SK-N-MC (cell line): ENCODE data around the gene MSTN.

Experiments
- EZH2 ChIP-seq: fragments of 200-600 bp; sonication (generic); IDR thresholded peaks from one replicate; pipeline ENCODE4 v1.6.1; 2017; ENCODE audit warnings: antibody characterized with exemption
- POLR2AphosphoS5 ChIP-seq: IDR thresholded peaks from 2 replicates; pipeline ENCODE4 v1.6.1; 2012; ENCODE audit warnings: mild to moderate bottlenecking, low read depth, low read length, borderline replicate concordance

DNA sequence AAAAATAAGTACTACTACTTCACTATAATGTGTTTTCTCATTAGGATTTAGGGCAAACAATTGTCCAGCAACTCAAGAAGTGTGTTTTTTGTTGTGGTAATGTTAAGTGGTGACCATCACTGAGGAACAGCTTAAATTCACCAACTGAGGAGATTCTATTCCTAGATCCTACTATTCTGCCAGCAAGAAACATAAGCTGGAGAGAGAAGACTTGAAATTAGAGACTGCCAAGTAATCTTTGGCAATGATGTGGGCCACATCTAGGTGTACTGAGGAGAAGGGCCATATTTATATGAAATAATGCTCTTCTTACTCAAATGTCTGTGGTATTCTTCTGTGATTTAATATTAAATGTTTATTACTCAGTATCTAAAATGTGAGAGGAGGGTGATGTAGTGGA is 44.3 kb upstream of the MSTN start:
- TF ChIP-seq POLR2AphosphoS5 (no peak), EZH2 (no peak)
